Measurements from ENCODE around the gene TNFRSF8.

TNFRSF8 gene

DNA sequence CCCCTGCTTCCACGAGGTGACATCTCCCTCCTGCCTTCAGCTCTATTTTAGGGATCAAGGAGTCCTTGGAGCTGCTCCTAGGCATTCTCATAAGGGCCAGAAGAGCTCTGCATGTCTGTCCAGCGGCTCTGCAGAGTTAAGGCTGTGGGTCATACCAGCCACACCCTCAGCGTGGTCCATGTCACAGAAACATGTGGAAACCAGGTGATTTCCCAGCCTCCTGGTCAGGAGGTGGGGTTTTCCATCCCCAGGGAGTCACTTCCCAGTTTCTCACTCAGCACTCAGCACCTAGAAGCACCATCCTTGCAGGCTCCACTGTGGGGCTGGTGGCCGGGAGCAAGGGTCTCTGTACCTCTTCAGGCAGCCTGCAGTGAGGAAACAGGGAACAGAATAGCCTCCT lies 102.2 kb downstream of the TNFRSF8 start:
- Histone ChIP-seq H3K27me3 (ENCODE audit: control insufficient read depth, low read length) (peaks cover 73% of the 10 kb centered on the region), H3K79me2 (ENCODE audit: control insufficient read depth, low read length) (no peaks in the 10 kb centered on the region), H4K20me1 (ENCODE audit: control insufficient read depth, insufficient read depth, low read depth, low read length) (peaks cover 7% of the 10 kb centered on the region; the same call in 1 of the 2 replicates), H3F3A (ENCODE audit: control insufficient read depth, insufficient read depth) (0 out of 2 replicates have a peak, but pooled peaks cover 2% of the 10 kb centered on the region), H3K27ac (ENCODE audit: low read depth, low read length) (no peak overlapping the region), H3K4me3 (ENCODE audit: low read length) (no peak overlapping the region), H3K9me3 (ENCODE audit: control insufficient read depth, insufficient read depth, low read length) (no peaks in the 10 kb centered on the region), H3K36me3 (ENCODE audit: control insufficient read depth, low read length) (no peaks in the 10 kb centered on the region), H3K4me2 (ENCODE audit: low read length) (no peak overlapping the region), H3K9me2 (replicated peaks; ENCODE audit: control insufficient read depth, low read length) (no peaks in the 10 kb centered on the region), H3K4me1 (ENCODE audit: control insufficient read depth, low read length) (peaks cover 34% of the 10 kb centered on the region)
- TF ChIP-seq, protein P1, sequence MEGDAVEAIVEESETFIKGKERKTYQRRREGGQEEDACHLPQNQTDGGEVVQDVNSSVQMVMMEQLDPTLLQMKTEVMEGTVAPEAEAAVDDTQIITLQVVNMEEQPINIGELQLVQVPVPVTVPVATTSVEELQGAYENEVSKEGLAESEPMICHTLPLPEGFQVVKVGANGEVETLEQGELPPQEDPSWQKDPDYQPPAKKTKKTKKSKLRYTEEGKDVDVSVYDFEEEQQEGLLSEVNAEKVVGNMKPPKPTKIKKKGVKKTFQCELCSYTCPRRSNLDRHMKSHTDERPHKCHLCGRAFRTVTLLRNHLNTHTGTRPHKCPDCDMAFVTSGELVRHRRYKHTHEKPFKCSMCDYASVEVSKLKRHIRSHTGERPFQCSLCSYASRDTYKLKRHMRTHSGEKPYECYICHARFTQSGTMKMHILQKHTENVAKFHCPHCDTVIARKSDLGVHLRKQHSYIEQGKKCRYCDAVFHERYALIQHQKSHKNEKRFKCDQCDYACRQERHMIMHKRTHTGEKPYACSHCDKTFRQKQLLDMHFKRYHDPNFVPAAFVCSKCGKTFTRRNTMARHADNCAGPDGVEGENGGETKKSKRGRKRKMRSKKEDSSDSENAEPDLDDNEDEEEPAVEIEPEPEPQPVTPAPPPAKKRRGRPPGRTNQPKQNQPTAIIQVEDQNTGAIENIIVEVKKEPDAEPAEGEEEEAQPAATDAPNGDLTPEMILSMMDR (IDR thresholded peaks at IDR 0.05; ENCODE audit: low read depth, low read length, poor library complexity, severe bottlenecking): no peak
- no peak for TF ChIP-seq EZH2phosphoT487 (IDR thresholded peaks at IDR 0.05; ENCODE audit: borderline replicate concordance, low read length)

DNA sequence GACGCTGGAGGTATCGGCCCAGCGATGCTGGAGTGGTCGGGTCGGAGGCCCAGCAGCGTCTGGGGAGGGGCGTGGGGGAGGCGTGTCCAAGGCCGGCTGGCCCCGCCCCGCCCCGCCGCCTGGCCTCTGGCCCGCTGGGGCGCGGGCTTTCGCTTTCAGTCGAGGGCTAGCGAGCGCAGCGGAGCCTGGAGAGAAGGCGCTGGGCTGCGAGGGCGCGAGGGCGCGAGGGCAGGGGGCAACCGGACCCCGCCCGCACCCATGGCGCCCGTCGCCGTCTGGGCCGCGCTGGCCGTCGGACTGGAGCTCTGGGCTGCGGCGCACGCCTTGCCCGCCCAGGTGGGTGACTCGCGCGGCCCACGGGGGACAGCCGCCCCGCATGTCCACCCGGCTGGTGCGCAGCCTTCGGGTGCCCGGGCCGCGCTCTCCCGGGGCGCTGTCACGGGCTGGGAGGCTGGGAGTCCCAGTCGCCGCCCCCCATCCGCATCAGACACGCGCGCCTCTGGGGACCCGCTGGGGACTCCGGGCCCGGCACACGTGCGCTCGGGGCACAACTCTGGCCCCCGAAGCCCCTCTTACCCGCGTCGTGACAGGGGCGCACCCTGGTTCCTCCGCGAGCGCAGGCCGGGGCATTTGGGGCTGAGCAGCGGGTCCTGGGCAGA lies 103.9 kb downstream of the TNFRSF8 start, which contains the start of gene TNFRSF1B:
TSS of gene TNFRSF1B (plus strand) at position 158 of the 659 bp plus-strand sequence. CDS start at position 259, 101 bp downstream.
- peaks cover 7% of the 10 kb centered on the region; the same call in 1 of the 2 replicates for H4K20me1 ChIP-seq (ENCODE audit: control insufficient read depth, insufficient read depth, low read depth, low read length)
- peaks cover 82% of the 10 kb centered on the region for H3K27me3 ChIP-seq (ENCODE audit: control insufficient read depth, low read length)
- 0 out of 2 replicates have a peak, but pooled peaks have one; percentile 17 for TF ChIP-seq EZH2phosphoT487 (IDR thresholded peaks at IDR 0.05; ENCODE audit: borderline replicate concordance, low read length)
- TF ChIP-seq, protein P1 (IDR thresholded peaks at IDR 0.05; ENCODE audit: low read depth, low read length, poor library complexity, severe bottlenecking): no peak
- peak within 1 kb of the TSS; percentile 23 for H3K4me3 ChIP-seq (ENCODE audit: low read length)
- H3K79me2 ChIP-seq (ENCODE audit: control insufficient read depth, low read length): no peaks in the 10 kb centered on the region
- peak within 1 kb of the TSS; percentile 55 for H3K4me2 ChIP-seq (ENCODE audit: low read length)
- no peaks in the 10 kb centered on the region for H3K36me3 ChIP-seq (ENCODE audit: control insufficient read depth, low read length)
- H3K9me2 ChIP-seq (replicated peaks; ENCODE audit: control insufficient read depth, low read length): no peaks in the 10 kb centered on the region
- 0 out of 2 replicates have a peak, but pooled peaks cover 2% of the 10 kb centered on the region for H3F3A ChIP-seq (ENCODE audit: control insufficient read depth, insufficient read depth)
- H3K4me1 ChIP-seq (ENCODE audit: control insufficient read depth, low read length): peaks cover 23% of the 10 kb centered on the region
- H3K9me3 ChIP-seq (ENCODE audit: control insufficient read depth, insufficient read depth, low read length): no peaks in the 10 kb centered on the region
- H3K27ac ChIP-seq (ENCODE audit: low read depth, low read length): no peak within 1 kb of the TSS

DNA sequence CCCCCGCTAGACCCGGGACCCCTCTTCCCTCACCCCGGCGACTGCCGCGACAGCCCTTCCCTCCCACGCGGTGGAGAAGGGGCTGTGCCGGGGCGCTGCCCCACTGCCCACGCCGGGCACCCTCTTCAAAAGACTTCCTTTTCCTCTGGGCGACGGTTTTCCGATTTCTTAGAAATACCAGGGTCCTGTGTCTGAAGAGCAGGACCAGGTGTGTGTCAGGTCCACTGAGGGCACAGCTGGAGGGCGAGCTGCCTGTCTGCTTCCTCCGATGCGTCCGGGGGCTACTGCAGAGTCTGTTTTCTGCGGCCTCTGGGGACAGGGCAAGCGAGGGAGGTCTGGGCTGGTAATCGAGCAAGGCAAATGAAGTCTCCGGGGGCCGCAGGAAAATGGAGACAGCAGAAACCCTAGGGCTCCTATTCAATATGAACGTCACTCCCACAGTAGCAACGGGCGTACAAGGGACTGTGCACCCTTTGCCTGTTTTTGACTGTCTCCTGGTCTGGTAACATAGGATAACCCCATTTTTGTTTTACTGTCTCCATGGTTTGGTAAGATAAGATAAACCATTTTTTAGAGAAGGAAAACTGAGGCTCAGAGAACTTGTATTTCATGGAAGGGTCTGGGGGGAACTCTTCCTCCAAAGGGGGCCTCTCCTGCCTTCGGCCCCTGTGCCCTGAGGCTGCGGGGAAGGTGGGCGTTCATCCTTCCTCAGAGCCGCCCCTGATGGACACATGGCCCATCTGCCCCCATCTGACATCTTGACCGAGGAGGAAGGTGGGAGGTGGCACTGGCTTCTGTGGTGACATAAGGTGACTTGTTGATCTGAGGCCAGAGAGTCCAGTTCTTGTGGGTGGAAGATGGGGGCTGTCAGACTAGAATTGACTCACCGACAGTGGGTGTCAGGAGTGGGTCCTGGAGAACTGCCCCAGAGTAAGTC lies 104.7 kb downstream of the TNFRSF8 start:
- H3K9me2 ChIP-seq (replicated peaks; ENCODE audit: control insufficient read depth, low read length): no peaks in the 10 kb centered on the region
- no peak overlapping the region for H3K27ac ChIP-seq (ENCODE audit: low read depth, low read length)
- 0 out of 2 replicates have a peak, but pooled peaks cover 2% of the 10 kb centered on the region for H3F3A ChIP-seq (ENCODE audit: control insufficient read depth, insufficient read depth)
- H3K4me2 ChIP-seq (ENCODE audit: low read length): peak overlapping the region; percentile 55
- peaks cover 7% of the 10 kb centered on the region; the same call in 1 of the 2 replicates for H4K20me1 ChIP-seq (ENCODE audit: control insufficient read depth, insufficient read depth, low read depth, low read length)
- peaks cover 84% of the 10 kb centered on the region for H3K27me3 ChIP-seq (ENCODE audit: control insufficient read depth, low read length)
- no peaks in the 10 kb centered on the region for H3K9me3 ChIP-seq (ENCODE audit: control insufficient read depth, insufficient read depth, low read length)
- H3K79me2 ChIP-seq (ENCODE audit: control insufficient read depth, low read length): no peaks in the 10 kb centered on the region
- no peak overlapping the region for H3K4me3 ChIP-seq (ENCODE audit: low read length)
- peaks cover 17% of the 10 kb centered on the region for H3K4me1 ChIP-seq (ENCODE audit: control insufficient read depth, low read length)
- TF ChIP-seq EZH2phosphoT487 (IDR thresholded peaks at IDR 0.05; ENCODE audit: borderline replicate concordance, low read length): peak; percentile 85; the same call in 1 of the 2 replicates
- TF ChIP-seq, protein P1 (IDR thresholded peaks at IDR 0.05; ENCODE audit: low read depth, low read length, poor library complexity, severe bottlenecking): no peak
- no peaks in the 10 kb centered on the region for H3K36me3 ChIP-seq (ENCODE audit: control insufficient read depth, low read length)
